ENCODE measurements around the gene PTK7. TPM values are rescaled to one million over a fixed set of nuclear protein-coding genes. Genes with fewer than 3 reads are reported as not detected.

PTK7 gene
- total RNA-seq, 1 donor, result 44.6 TPM

GRCh38 chr6:43196337-43196736 lies 120.2 kb downstream of the PTK7 start:
- no peak overlapping the region for H3K4me3 ChIP-seq (ENCODE audit: low read depth, low read length)
- DNase-seq (ENCODE audit: low read depth), result no peak
- TF ChIP-seq CTCF (IDR thresholded peaks at IDR 0.05; ENCODE audit: insufficient read depth, low read length), result no peak

GRCh38 chr6:43199912-43200311 lies 123.8 kb downstream of the PTK7 start:
- no peak for TF ChIP-seq CTCF (IDR thresholded peaks at IDR 0.05; ENCODE audit: insufficient read depth, low read length)
- no peak for DNase-seq (ENCODE audit: low read depth)
- H3K4me3 ChIP-seq (ENCODE audit: low read depth, low read length), result no peak overlapping the region

- DNase-seq (ENCODE audit: low read depth), result no peak
- no peak for TF ChIP-seq CTCF (IDR thresholded peaks at IDR 0.05; ENCODE audit: insufficient read depth, low read length)
- no peak overlapping the region for H3K4me3 ChIP-seq (ENCODE audit: low read depth, low read length)
Observed at GRCh38 chr6:43200541-43200940, 124.4 kb downstream of the PTK7 start.

GRCh38 chr6:43202451-43202850 lies 126.3 kb downstream of the PTK7 start:
- no peak for DNase-seq (ENCODE audit: low read depth)
- TF ChIP-seq CTCF (IDR thresholded peaks at IDR 0.05; ENCODE audit: insufficient read depth, low read length), result no peak
- H3K4me3 ChIP-seq (ENCODE audit: low read depth, low read length), result no peak overlapping the region

- no peak for TF ChIP-seq CTCF (IDR thresholded peaks at IDR 0.05; ENCODE audit: insufficient read depth, low read length)
- no peak for DNase-seq (ENCODE audit: low read depth)
- H3K4me3 ChIP-seq (ENCODE audit: low read depth, low read length), result no peak overlapping the region
Observed at GRCh38 chr6:43203029-43203717, 127.1 kb downstream of the PTK7 start.

GRCh38 chr6:43203718-43204095 lies 127.6 kb downstream of the PTK7 start:
- no peak for DNase-seq (ENCODE audit: low read depth)
- TF ChIP-seq CTCF (IDR thresholded peaks at IDR 0.05; ENCODE audit: insufficient read depth, low read length), result no peak
- no peak overlapping the region for H3K4me3 ChIP-seq (ENCODE audit: low read depth, low read length)
